Anterior cingulate cortex (tissue), 58 donors: ENCODE data around the gene HDAC4.

Source experiments
- DNase-seq, 58 donors: peaks; one replicate each; lab custom pipeline; 2025; lab: John Stamatoyannopoulos, UW

HDAC4 gene

GRCh38 chr2:239355724-239356123, 45.1 kb downstream of the HDAC4 start:
- no peak for DNase-seq

DNA sequence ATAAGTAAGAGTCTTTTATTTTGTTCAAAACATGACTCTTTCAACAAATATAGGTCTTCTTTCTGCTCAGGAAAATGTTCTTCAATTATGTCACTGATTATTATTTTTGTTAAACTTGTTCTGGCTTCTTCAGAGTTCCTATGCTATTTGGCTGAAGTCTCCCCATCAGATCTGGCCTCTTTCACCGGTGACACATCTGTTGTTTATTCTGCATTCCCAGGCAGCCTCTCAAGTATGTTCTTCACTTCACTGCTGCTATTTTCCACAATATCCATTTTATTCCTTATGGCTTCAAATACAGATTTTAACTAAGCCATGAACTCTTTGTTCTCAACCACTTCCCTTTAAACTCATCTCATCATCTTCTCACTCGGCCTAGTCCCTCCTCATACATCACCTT, 45.7 kb downstream of the HDAC4 start:
- DNase-seq, result no peak

DNA sequence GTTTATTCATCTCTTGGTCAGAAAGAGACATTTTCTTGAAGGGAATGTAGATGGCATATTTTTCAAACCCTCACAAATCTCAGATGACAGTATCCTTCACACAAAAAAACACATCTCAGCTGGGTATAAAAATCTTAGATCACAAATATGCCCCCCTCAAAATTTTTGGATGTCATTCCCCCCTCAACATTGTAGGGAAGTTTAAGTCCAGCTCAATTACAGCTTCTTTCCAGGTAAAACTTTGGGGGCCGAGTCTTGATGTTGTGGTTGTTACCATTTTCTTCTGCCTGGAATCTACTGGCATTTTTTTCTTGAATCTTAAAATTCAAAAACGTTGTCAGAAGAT, 46.1 kb downstream of the HDAC4 start:
- DNase-seq, result no peak

DNA sequence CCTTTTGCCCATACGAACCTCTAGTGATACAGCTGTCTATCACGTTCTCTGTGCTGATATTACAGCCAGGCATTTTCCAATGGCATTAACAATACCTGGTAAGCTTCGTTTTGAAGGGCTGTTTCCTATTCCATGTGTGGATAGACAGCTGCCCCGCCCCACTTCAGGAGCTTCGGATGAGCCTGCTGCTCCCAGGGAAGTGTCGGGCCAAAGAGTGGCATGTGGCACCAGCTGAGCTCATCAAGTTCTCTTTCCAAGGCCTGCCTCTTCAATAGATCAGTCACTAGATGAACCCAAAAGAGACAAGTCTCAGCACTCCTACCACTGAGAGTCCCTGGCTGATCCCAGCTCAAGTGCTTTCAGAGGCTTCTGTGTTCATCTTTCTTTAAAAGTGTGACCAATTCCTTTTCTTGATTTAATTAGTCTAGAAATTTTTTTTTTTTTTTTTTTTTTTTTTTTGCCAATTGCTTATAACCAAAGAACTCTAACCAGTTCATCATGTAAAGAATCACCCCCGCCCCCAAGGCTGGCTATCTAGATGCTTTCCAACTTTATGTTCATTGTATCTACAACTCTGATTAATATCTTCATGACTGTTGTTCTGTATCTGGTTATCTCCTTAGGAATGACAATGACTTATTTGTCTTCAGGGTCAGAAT, 46.6 kb downstream of the HDAC4 start:
- DNase-seq, result no peak

DNA sequence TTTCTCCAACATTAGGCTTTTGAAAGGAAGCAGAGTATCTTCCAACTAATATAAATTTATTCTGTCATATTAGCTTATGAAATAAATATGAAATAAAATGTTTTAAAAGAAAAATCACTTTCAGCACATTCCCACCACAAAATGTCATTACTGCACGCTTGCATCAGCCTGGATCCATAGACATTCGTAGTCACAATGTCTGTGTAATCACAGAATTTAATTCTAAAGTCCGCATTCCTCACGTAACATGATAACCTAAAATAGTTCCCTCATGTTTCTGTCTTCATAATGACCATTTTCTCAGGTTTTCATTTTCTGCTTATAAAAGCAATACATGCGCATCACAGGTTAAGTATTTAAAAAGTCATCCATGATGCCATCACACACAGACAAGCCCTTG, 47.1 kb downstream of the HDAC4 start:
- no peak for DNase-seq

DNA sequence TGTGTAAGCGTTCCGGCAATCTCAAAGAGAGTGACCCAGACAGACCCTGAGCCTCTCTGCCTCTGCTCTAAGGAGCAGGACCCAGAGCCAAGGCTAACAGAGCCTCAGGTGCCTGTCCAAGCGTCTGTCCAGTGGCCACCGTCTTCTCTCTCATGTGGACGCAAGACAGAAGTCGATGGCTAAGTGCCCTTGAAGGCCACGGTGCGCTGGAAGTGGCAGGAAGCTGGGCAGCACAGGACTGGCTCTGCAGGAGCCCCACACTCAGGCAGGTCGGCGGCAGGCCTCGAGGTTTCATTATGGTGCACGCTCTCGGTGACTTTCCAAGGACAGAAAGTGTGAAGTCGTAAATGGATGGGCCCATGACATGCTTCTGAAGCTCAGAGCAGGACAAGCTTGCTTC, 49.1 kb downstream of the HDAC4 start:
- DNase-seq, result no peak

DNA sequence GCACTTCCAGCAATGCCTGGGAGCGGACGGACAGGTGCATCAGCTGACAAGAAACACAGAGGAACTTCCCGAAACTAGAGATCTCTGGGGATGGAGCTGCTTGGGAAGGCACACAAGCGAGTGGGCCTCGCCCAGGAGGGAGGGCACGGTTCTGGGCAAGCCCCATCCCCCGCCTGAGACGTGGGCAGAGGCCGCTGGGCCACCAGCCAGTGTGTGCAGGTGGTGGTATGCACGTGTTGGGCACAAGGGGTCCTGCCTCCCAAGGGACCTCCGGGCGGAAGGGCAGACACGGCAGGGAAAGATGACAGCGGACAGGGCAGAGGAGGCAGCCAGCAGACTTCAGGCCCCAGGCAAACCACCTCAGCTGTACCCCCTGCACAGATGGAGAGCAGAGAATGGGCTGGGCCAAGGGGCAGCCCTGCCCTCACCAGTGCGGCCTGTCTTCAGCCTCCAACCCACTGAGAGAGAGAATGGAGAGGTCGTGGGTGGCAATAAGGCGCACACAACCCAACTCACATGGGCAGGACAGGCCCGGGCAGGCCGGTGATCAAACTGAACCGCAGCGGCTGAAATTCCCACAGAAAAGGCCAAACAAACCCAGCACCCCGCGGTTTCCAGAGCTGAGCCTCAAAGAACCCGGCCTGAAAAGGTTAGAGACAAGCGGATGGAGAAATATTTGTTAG, 51.2 kb downstream of the HDAC4 start:
- no peak for DNase-seq

DNA sequence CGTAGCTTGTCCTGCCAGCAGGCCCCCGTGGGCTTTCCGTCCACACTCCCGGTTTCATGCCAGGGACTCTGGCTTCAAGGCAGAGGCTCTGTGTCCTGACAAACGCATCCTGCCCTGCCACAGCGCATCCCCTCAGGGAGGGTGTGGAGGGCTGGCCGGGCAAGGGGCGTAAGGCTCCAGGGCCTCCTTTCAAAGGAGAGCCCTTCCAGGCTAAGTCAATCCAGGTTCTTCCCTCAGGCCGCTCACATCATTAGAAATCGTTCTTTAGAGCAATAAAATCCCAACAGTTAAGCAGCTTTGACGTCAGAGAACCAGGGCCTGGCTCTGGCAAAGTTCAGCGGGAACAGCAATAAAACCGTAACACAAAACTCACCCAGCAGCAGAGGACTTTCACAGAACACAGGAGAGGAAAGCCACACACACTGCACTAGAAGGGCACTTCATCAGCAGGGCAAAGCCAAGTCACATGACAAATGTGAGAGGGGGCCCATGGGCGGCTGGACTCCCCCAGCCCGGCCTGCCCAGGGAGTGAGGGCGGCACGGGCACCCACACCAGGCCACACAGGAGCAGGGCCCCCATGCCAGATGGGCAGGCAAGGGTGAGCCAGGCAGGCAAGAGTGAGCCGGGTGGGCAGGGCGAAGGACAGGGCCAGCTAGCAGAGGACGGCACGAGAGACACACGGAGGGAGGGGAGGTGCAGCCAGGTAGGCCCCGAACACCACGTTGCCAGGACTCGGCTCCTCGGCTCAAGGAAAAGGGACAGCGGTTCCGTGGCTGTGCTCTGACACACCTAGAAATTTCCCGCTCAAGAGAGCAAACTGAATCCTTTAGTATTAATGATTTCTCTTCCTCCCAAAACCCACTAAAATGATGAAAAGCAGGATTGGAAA, 52.0 kb downstream of the HDAC4 start:
- no peak for DNase-seq

DNA sequence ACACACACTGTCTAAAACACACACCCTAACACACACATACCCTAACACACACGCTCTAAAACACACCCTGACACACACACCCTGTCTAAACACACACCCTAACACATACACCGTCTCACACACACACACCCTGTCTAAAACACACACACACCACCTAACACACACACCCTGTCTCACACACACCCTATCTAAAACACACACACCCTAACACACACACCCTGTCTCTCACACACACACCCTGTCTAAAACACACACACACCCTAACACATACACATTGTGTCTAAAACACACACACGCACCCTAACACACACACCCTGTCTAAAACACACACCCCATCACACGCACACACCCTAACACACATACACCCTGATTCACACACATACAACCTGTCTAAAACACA, 54.1 kb downstream of the HDAC4 start:
- DNase-seq, result no peak

GRCh38 chr2:239345251-239345650, 55.6 kb downstream of the HDAC4 start:
- no peak for DNase-seq

- DNase-seq, result peak in 1 of 58 donors; percentile 46
These were observed 56.0 kb downstream of the HDAC4 start for GRCh38 chr2:239344857-239345216.

DNA sequence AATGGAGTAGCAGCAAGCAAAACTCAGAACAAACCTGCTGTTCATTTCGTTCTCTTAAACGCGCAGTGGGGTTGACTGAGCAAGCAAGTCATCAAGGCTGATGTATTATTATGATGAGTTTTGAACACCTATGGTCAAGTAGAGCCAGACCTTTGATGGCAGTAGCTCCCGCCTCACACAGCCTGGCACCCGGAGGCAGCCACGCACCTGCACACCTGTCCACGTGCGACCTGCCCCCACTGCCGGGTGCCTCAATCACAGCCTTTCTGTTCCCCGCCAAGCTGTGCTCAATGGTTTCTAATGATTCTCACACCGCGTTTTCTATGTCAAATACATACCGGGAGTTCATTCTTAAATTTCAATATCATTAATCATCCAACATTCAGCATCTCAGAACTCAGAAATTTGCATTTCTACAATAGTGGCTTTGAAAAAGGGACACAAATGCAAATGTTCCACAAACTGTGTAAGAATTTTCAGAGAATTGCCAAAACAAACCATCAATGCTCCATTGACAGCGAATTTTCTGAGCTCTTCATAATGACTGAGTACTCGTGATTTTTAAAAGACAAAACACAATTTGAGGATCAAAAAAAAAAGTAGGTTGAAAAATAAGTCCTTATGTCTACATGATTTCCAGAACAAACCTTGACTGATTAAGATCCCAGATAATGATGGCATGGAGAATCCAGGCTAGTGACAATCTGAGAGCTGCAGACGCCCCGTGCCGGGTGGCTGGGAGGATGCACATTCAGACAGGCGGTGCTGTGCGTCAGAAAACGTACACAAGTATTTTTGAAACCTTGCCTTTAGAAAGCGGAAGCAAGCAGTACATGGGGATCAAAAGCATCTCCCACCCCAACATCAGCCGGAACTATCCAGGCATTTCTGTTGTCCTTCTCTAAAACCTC, 56.6 kb downstream of the HDAC4 start:
- peak in 11 of 58 donors; percentile 34 to 72 (median 45) for DNase-seq

GRCh38 chr2:239343460-239343859, 57.4 kb downstream of the HDAC4 start:
- no peak for DNase-seq

DNA sequence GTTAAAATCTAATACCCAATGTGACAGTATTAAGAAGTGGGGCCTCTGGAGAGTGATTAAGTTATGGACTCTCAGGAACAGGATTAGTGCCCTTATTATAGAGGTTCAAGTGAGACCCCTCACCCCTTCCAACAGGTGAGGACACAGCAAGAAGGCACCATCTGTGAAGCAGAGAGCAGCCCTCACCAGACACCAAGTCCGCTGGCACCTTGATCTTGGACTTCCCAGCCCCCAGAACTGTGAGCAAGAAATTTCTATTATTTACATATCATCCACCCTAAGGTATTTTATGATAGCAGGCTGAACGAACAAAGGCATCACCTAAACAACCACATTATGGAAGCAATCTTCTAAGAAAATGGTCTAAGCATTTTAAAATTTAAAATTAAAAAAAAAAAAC, 59.0 kb downstream of the HDAC4 start:
- no peak for DNase-seq

GRCh38 chr2:239341146-239341732, 59.6 kb downstream of the HDAC4 start:
- DNase-seq, result no peak

DNA sequence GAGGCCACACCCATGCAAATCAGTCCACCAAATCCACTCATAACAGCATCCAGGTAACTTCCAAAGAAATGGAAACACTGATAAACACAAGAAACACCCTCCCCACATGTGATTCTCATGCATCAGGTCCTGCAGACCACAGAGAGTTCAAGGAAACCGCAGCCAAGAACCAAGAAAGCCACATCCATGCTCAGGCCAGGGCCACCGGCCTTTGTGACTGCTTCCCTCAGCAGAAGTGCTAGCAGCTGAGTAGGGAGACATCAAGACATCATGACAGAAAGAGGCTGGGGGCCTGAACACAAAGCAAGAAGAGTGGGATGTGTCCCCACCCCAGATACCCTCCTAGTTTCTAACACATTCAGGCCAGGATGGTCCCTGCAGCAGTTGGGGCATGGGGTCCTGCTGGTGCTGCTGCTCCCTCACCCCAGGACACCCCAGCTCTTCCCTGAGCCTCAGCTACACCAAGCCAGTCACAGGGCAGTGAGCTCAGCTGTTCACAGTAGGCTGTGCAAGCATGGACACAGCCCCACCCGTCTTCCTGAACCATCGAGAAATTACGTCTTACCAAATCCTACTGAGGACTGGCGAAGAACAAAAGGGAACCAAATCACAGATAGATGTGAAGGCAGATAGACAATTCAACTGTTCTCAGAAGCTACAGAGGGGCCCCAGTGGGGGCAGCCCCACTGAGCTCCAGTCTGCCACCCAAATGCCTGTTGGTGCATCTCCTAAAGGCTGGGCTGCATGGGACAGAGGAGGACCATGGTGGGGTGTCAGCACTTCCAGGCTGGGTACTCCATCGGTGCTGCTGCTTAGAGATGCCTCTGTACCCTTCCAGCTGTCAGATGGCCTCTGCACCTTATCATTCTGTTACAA, 60.9 kb downstream of the HDAC4 start:
- no peak for DNase-seq

GRCh38 chr2:239339241-239339640, 61.6 kb downstream of the HDAC4 start:
- DNase-seq, result no peak

DNA sequence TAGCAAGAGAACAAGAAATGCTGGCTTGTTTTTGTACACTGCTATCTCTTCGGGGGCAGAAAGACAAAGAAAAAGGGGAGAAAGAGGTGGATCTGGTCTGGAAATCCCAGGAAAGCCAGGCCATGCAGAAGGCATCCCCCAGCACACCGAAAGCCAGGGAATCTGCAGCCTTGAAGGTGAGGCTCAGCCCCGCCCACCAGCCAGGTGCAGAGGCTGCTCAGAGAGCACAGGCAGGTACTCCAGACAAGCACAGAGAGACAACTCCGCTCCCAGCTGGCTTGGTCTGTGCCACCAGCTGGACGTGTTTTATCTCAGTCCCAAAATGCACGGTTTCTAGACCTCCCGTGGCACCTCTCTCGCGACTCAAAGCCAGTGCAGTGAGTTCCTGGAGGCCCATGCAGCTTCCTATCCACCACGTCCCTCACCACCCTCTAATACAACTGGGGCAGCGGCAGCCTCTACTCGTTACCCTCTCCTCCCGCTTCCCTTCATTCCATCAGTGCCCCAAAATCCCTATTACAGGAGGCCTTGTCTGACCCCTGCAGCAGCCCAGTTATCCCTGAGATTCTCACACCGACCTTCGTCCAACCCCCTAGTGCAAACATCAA, 62.8 kb downstream of the HDAC4 start:
- no peak for DNase-seq
